ENCODE data around the gene BCL6B.

DNA sequence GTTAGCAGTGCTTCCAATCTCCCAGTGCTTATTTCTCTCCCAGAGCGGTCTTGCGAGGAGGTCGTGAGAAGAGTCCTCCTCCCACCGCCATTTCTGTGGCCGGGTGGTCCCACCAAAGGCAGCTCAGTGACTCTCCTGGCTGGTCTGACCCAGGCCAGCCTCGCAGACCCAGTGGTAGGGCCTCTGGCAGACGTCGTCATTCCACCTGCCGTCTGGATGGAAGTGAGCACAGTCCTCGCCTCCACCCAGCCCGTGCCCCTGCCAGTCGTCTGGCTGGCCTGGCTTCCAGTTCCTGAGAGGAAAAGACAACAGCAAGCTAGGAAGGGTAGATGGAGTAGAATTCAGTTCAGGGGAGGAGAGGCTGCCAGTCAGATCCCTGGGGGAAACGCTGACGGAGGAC is 52.1 kb downstream of the BCL6B start:
- TF ChIP-seq MAX (IDR thresholded peaks at IDR 0.05), result no peak
- TF ChIP-seq REST (IDR thresholded peaks at IDR 0.05; ENCODE audit: low read depth), result no peak
- no peak for TF ChIP-seq CEBPB (IDR thresholded peaks at IDR 0.05)
- TF ChIP-seq YY1 (IDR thresholded peaks at IDR 0.05; ENCODE audit: low read depth), result no peak
- no peak for TF ChIP-seq EGR1 (IDR thresholded peaks at IDR 0.05)
- no peak for TF ChIP-seq EP300 (IDR thresholded peaks at IDR 0.05; ENCODE audit: borderline replicate concordance)
- TF ChIP-seq TCF12 (IDR thresholded peaks at IDR 0.05; ENCODE audit: low read depth), result no peak
- no peak for TF ChIP-seq CREB1 (IDR thresholded peaks at IDR 0.05; ENCODE audit: low read depth)
- no peak for TF ChIP-seq TEAD4 (IDR thresholded peaks at IDR 0.05)
- TF ChIP-seq, protein P1, sequence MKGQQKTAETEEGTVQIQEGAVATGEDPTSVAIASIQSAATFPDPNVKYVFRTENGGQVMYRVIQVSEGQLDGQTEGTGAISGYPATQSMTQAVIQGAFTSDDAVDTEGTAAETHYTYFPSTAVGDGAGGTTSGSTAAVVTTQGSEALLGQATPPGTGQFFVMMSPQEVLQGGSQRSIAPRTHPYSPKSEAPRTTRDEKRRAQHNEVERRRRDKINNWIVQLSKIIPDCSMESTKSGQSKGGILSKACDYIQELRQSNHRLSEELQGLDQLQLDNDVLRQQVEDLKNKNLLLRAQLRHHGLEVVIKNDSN (IDR thresholded peaks at IDR 0.05), result no peak
- no peak for TF ChIP-seq RAD21 (IDR thresholded peaks at IDR 0.05; ENCODE audit: low read depth)

Measured in Ishikawa (cell line).